Skin epidermis (tissue), 12 donors: Measurements from ENCODE around the gene CCL2.

Experiments
- H3K27ac ChIP-seq, 21 experiments: fragments of 200-600 bp; sonication (generic) in 11 of 21; one replicate each; pipeline ENCODE4 v1.5.0; 2020; ENCODE audit warnings: mild to moderate bottlenecking in 3 of 21, inconsistent platforms in 2 of 21, moderate library complexity in 2 of 21
- H3K4me3 ChIP-seq, 7 experiments: fragments of 200-600 bp; sonication (generic) in 2 of 7; one replicate each; pipeline ENCODE4 v1.5.0; 2020; ENCODE audit warnings: inconsistent platforms in 2 of 7, mild to moderate bottlenecking in 2 of 7, moderate library complexity in 1 of 7

CCL2 gene

DNA sequence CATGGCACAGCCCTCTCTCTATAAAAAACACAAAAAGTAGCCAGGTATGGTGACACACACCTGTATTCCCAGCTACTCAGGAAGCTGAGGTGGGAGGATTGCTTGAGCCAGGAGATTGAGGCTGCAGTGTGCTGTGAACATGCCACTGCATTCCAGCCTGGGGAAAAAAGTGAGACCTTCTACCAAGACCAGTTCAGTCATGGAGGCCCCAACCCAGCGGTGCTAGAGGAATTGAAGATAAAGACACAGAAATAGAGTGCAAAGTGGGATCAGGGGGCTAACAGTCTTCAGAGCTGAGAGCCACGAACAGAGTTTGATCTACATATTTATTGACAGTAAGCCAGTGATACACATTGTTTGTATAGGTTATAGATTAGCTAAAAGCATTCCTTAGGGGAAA lies 48.5 kb downstream of the CCL2 start:
- Histone ChIP-seq H3K27ac (no peak overlapping the region), H3K4me3 (no peak overlapping the region)

GRCh38 chr17:34305061-34305460 lies 50.0 kb downstream of the CCL2 start:
- H3K27ac ChIP-seq, result no peak overlapping the region
- no peak overlapping the region for H3K4me3 ChIP-seq

GRCh38 chr17:34305606-34306005 lies 50.5 kb downstream of the CCL2 start:
- Histone ChIP-seq H3K27ac (no peak overlapping the region), H3K4me3 (no peak overlapping the region)

GRCh38 chr17:34306466-34306865 lies 51.4 kb downstream of the CCL2 start:
- H3K4me3 ChIP-seq, result no peak overlapping the region
- peak overlapping the region in 6 of 21 experiments; percentile 3 to 67 (median 14) for H3K27ac ChIP-seq
